Caco-2 (cell line): ENCODE measurements around the gene MROH2B. TPM values are rescaled to one million over a fixed set of nuclear protein-coding genes. Genes with fewer than 3 reads are reported as not detected.

Experiments used
- BruUV-seq: library from RNA; stranded (reverse); fragments of 400-500 nt; replicated peaks from 2 replicates; lab custom pipeline; 2021; lab: Mats Ljungman, UMichigan
- CTCF ChIA-PET: fragments of 300-600 bp; sonication (Branson Sonifier 250); formaldehyde crosslinking; loops from one replicate; lab custom pipeline; 2022; ENCODE audit warnings: antibody characterized with exemption; lab: Charles Lee
- POLR2A ChIA-PET: fragments of 300-600 bp; sonication (Branson Sonifier 250); formaldehyde crosslinking; loops from one replicate; lab custom pipeline; 2022; ENCODE audit warnings: antibody characterized with exemption; lab: Charles Lee
- DNase-seq, 2 experiments: peaks; one replicate each; pipeline versions ENCODE4 v3.0.0 to v3.0.0-alpha.2; 2020 to 2022
- H3K27me3 ChIP-seq: replicated peaks from 2 replicates; pipeline ENCODE4 v1.6.0; 2011; ENCODE audit warnings: low read length; ENCODE audit not compliant: control insufficient read depth, insufficient read depth
- H3K36me3 ChIP-seq: 2 replicates; pipeline ENCODE4 v1.5.1; 2011; ENCODE audit warnings: low read length; ENCODE audit not compliant: control insufficient read depth, insufficient read depth
- H3K4me1 ChIP-seq: fragments of 250-450 bp; sonication (Bioruptor Pico); 2 replicates; pipeline ENCODE4 v1.5.1; 2020; ENCODE audit warnings: mild to moderate bottlenecking
- H3K4me3 ChIP-seq: 2 replicates; pipeline ENCODE4 v1.5.1; 2011; ENCODE audit warnings: low read depth, mild to moderate bottlenecking, control low read depth, low read length
- H3K9me3 ChIP-seq: fragments of 250-450 bp; sonication (Bioruptor Pico); 2 replicates; pipeline ENCODE4 v1.5.1; 2020; ENCODE audit warnings: mild to moderate bottlenecking, moderate library complexity
- H3K27ac Mint-ChIP-seq: one replicate; pipeline ENCODE4 v1.8.0; 2022; ENCODE audit warnings: mixed read lengths; ENCODE audit not compliant: unreplicated experiment
- H3K27me3 Mint-ChIP-seq: one replicate; pipeline ENCODE4 v1.8.0; 2022; ENCODE audit warnings: mixed read lengths; ENCODE audit not compliant: insufficient read depth, unreplicated experiment
- H3K36me3 Mint-ChIP-seq: one replicate; pipeline ENCODE4 v1.8.0; 2022; ENCODE audit warnings: mild to moderate bottlenecking, mixed read lengths; ENCODE audit not compliant: insufficient read depth, unreplicated experiment
- H3K4me1 Mint-ChIP-seq: one replicate; pipeline ENCODE4 v1.8.0; 2022; ENCODE audit warnings: low read depth, mixed read lengths; ENCODE audit not compliant: unreplicated experiment
- H3K4me3 Mint-ChIP-seq: one replicate; pipeline ENCODE4 v1.8.0; 2022; ENCODE audit warnings: mild to moderate bottlenecking, moderate library complexity, mixed read lengths; ENCODE audit not compliant: unreplicated experiment
- H3K9me3 Mint-ChIP-seq: one replicate; pipeline ENCODE4 v1.8.0; 2022; ENCODE audit warnings: mixed read lengths; ENCODE audit not compliant: unreplicated experiment
- intact Hi-C: fragments of 100-400 bp; cut with micrococcal nuclease; formaldehyde crosslinking; loops from one replicate; pipeline ENCODE4 v1.10.0; 2022; ENCODE audit not compliant: unreplicated experiment
- total RNA-seq: library from RNA; stranded (reverse); gene quantifications from 2 replicates; pipeline ENCODE4 v1.2.3, GENCODE V29; 2022
- TF ChIP-seq, protein P1 (sequence below), 2 experiments: fragments of 200-600 bp in 1 of 2; IDR thresholded peaks; 1 replicate in 1 of 2; 2 replicates in 1 of 2; pipeline versions ENCODE4 v1.5.1 to v1.8.0; 2011 to 2022; ENCODE audit warnings: antibody characterized with exemption in 1 of 2, control low read depth in 1 of 2, inconsistent platforms in 1 of 2, low read depth in 1 of 2, low read length in 1 of 2, mild to moderate bottlenecking in 1 of 2, moderate library complexity in 1 of 2; ENCODE audit not compliant: insufficient read depth in 1 of 2, severe bottlenecking in 1 of 2, unreplicated experiment in 1 of 2

The MROH2B gene
- total RNA-seq, 1 experiment from 2014 or later = not detected

- no peak overlapping the region for H3K27ac Mint-ChIP-seq
- intact Hi-C loops = no loop called here
- ChIA-PET POLR2A (no interaction called here), CTCF (no interaction called here)
- H3K9me3 Mint-ChIP-seq = no peaks in the 10 kb centered on the region
- Histone ChIP-seq H3K27me3 (no peaks in the 10 kb centered on the region), H3K36me3 (no peaks in the 10 kb centered on the region), H3K9me3 (no peaks in the 10 kb centered on the region; the same call in 1 of the 2 replicates), H3K4me3 (no peak overlapping the region), H3K4me1 (no peaks in the 10 kb centered on the region)
- H3K4me1 Mint-ChIP-seq = no peaks in the 10 kb centered on the region
- TF ChIP-seq, protein P1, sequence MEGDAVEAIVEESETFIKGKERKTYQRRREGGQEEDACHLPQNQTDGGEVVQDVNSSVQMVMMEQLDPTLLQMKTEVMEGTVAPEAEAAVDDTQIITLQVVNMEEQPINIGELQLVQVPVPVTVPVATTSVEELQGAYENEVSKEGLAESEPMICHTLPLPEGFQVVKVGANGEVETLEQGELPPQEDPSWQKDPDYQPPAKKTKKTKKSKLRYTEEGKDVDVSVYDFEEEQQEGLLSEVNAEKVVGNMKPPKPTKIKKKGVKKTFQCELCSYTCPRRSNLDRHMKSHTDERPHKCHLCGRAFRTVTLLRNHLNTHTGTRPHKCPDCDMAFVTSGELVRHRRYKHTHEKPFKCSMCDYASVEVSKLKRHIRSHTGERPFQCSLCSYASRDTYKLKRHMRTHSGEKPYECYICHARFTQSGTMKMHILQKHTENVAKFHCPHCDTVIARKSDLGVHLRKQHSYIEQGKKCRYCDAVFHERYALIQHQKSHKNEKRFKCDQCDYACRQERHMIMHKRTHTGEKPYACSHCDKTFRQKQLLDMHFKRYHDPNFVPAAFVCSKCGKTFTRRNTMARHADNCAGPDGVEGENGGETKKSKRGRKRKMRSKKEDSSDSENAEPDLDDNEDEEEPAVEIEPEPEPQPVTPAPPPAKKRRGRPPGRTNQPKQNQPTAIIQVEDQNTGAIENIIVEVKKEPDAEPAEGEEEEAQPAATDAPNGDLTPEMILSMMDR (IDR thresholded peaks at IDR 0.05; ENCODE audit: insufficient read depth in 1 of 2, low read depth in 1 of 2, low read length in 1 of 2, severe bottlenecking in 1 of 2, unreplicated experiment in 1 of 2) = no peak
- DNase-seq = no peak
- no TSS peak for BruUV-seq
- no peaks in the 10 kb centered on the region for H3K27me3 Mint-ChIP-seq
- H3K4me3 Mint-ChIP-seq = no peak overlapping the region
- no peaks in the 10 kb centered on the region for H3K36me3 Mint-ChIP-seq
Measured at GRCh38 chr5:40957048-40957447, 114.1 kb downstream of the MROH2B start.

- Histone ChIP-seq H3K27me3 (no peaks in the 10 kb centered on the region), H3K4me1 (no peaks in the 10 kb centered on the region), H3K36me3 (no peaks in the 10 kb centered on the region), H3K4me3 (no peak overlapping the region), H3K9me3 (no peaks in the 10 kb centered on the region; the same call in 1 of the 2 replicates)
- H3K4me3 Mint-ChIP-seq = no peak overlapping the region
- BruUV-seq = no TSS peak
- intact Hi-C loops = no loop called here
- ChIA-PET POLR2A (no interaction called here), CTCF (no interaction called here)
- no peaks in the 10 kb centered on the region for H3K9me3 Mint-ChIP-seq
- no peak for DNase-seq
- TF ChIP-seq, protein P1 (IDR thresholded peaks at IDR 0.05; ENCODE audit: insufficient read depth in 1 of 2, low read depth in 1 of 2, low read length in 1 of 2, severe bottlenecking in 1 of 2, unreplicated experiment in 1 of 2) = no peak
- no peaks in the 10 kb centered on the region for H3K27me3 Mint-ChIP-seq
- H3K27ac Mint-ChIP-seq = no peak overlapping the region
- no peaks in the 10 kb centered on the region for H3K4me1 Mint-ChIP-seq
- H3K36me3 Mint-ChIP-seq = no peaks in the 10 kb centered on the region
Measured at GRCh38 chr5:40955313-40955712, 115.8 kb downstream of the MROH2B start.

Other genes starting within 250 kb of the MROH2B start
- gene RPL37, start 236.1 kb downstream of the MROH2B start, total RNA-seq = 1,699 and 1,723 TPM in 2 replicates
- 0.14 and 0.26 TPM in 2 replicates for gene CARD6, start 230.0 kb downstream of the MROH2B start, total RNA-seq
- gene C7, start 161.8 kb downstream of the MROH2B start, total RNA-seq = 0.63 TPM in 1 of 2 replicates, not detected in the other
- gene C6, start 142.2 kb upstream of the MROH2B start, total RNA-seq = not detected in 2 replicates